Measurements from ENCODE around the gene UBTD1.
"Not testable (repeated sequence)": the region's sequence is repeated elsewhere in the genome, so short reads cannot be mapped to it uniquely, and the experiment has no call there.

The UBTD1 gene

GRCh38 chr10:97498841-97499560 lies at the start of gene UBTD1:
Gene UBTD1 (plus strand): TSS chr10:97498924. CDS start chr10:97499204, 280 bp downstream.
- peak; percentile 13 to 33 (median 14) for DNase-seq (ENCODE audit: low read depth in 3 of 3)

- no peak for DNase-seq (ENCODE audit: low read depth in 3 of 3)
Observed at GRCh38 chr10:97450828-97451227, 47.9 kb upstream of the UBTD1 start.

GRCh38 chr10:97451605-97452004 lies 47.1 kb upstream of the UBTD1 start:
- DNase-seq (ENCODE audit: low read depth in 3 of 3): no peak

GRCh38 chr10:97452352-97452751 lies 46.4 kb upstream of the UBTD1 start:
- DNase-seq (ENCODE audit: low read depth in 3 of 3): no peak

GRCh38 chr10:97454330-97455036 lies 44.2 kb upstream of the UBTD1 start:
- no peak for DNase-seq (ENCODE audit: low read depth in 3 of 3)

GRCh38 chr10:97456034-97456685 lies 42.6 kb upstream of the UBTD1 start:
- no peak for DNase-seq (ENCODE audit: low read depth in 3 of 3)

- DNase-seq (ENCODE audit: low read depth in 3 of 3): no peak
Observed at GRCh38 chr10:97456686-97457065, 42.0 kb upstream of the UBTD1 start.

- DNase-seq (ENCODE audit: low read depth in 3 of 3): no peak
Observed at GRCh38 chr10:97459111-97459510, 39.6 kb upstream of the UBTD1 start.

GRCh38 chr10:97459933-97460332 lies 38.8 kb upstream of the UBTD1 start:
- DNase-seq (ENCODE audit: low read depth in 3 of 3): no peak

GRCh38 chr10:97462309-97462708 lies 36.4 kb upstream of the UBTD1 start:
- no peak for DNase-seq (ENCODE audit: low read depth in 3 of 3)

- no peak for DNase-seq (ENCODE audit: low read depth in 3 of 3)
Observed at GRCh38 chr10:97463363-97464132, 35.2 kb upstream of the UBTD1 start.

- no peak for DNase-seq (ENCODE audit: low read depth in 3 of 3)
Observed at GRCh38 chr10:97464226-97464625, 34.5 kb upstream of the UBTD1 start.

- DNase-seq (ENCODE audit: low read depth in 3 of 3): no peak
Observed at GRCh38 chr10:97465982-97466381, 32.7 kb upstream of the UBTD1 start.

GRCh38 chr10:97466755-97467154 lies 32.0 kb upstream of the UBTD1 start:
- DNase-seq (ENCODE audit: low read depth in 3 of 3): no peak

- no peak for DNase-seq (ENCODE audit: low read depth in 3 of 3)
Observed at GRCh38 chr10:97468162-97468561, 30.6 kb upstream of the UBTD1 start.

GRCh38 chr10:97468781-97469180 lies 29.9 kb upstream of the UBTD1 start:
- not testable (repeated sequence) for DNase-seq (ENCODE audit: low read depth in 3 of 3)

GRCh38 chr10:97474918-97475317 lies 23.8 kb upstream of the UBTD1 start:
- no peak for DNase-seq (ENCODE audit: low read depth in 3 of 3)

- DNase-seq (ENCODE audit: low read depth in 3 of 3): no peak
Observed at GRCh38 chr10:97475936-97476594, 22.7 kb upstream of the UBTD1 start.

- not testable (repeated sequence) for DNase-seq (ENCODE audit: low read depth in 3 of 3)
Observed at GRCh38 chr10:97479410-97479809, 19.3 kb upstream of the UBTD1 start.

GRCh38 chr10:97479939-97480338 lies 18.8 kb upstream of the UBTD1 start:
- no peak for DNase-seq (ENCODE audit: low read depth in 3 of 3)

- no peak for DNase-seq (ENCODE audit: low read depth in 3 of 3)
Observed at GRCh38 chr10:97481071-97481470, 17.7 kb upstream of the UBTD1 start.

GRCh38 chr10:97482381-97482780 lies 16.3 kb upstream of the UBTD1 start:
- DNase-seq (ENCODE audit: low read depth in 3 of 3): no peak
